ENCODE data around the gene VENTX. TPM values are rescaled to one million over a fixed set of nuclear protein-coding genes. Genes with fewer than 3 reads are reported as not detected.

VENTX gene
- total RNA-seq, 2 experiments from 2014 or later: not detected

- peaks cover 8% of the 10 kb centered on the region for H3K36me3 Mint-ChIP-seq (ENCODE audit: low read depth)
- H3K27me3 Mint-ChIP-seq: no peaks in the 10 kb centered on the region
- ChIA-PET POLR2A (no interaction called here), CTCF (interaction anchor here (0.6 to 1.5 kb wide), 2 partner anchors 8 to 1031 kb away, joined by 3 to 4 read pairs; no protein-coding TSS in a partner anchor)
- H3K27ac Mint-ChIP-seq: peak overlapping the region; percentile 69
- no peak overlapping the region for H3K4me3 Mint-ChIP-seq
- no peak for DNase-seq
- H3K4me1 Mint-ChIP-seq: peaks cover 10% of the 10 kb centered on the region
- no peaks in the 10 kb centered on the region for H3K9me3 Mint-ChIP-seq
Observed at GRCh38 chr10:133271521-133272300, 34.1 kb downstream of the VENTX start.

- Mint-ChIP-seq H3K27ac (no peak overlapping the region), H3K4me3 (no peak overlapping the region), H3K27me3 (no peaks in the 10 kb centered on the region), H3K9me3 (no peaks in the 10 kb centered on the region), H3K4me1 (peaks cover 10% of the 10 kb centered on the region), H3K36me3 (ENCODE audit: low read depth) (peaks cover 8% of the 10 kb centered on the region)
- DNase-seq: no peak
- CTCF ChIA-PET: interaction anchor here (1.5 kb wide), 1 partner anchor 9 kb away, joined by 4 read pairs; no protein-coding TSS in a partner anchor
- POLR2A ChIA-PET: no interaction called here
Observed at GRCh38 chr10:133272301-133272963, 34.8 kb downstream of the VENTX start.

GRCh38 chr10:133272964-133273420, 35.3 kb downstream of the VENTX start:
- H3K4me3 Mint-ChIP-seq: no peak overlapping the region

GRCh38 chr10:133273534-133274143, 36.0 kb downstream of the VENTX start:
- DNase-seq: no peak
- Mint-ChIP-seq H3K4me3 (no peak overlapping the region), H3K27ac (no peak overlapping the region), H3K27me3 (no peaks in the 10 kb centered on the region), H3K4me1 (peaks cover 22% of the 10 kb centered on the region), H3K9me3 (no peaks in the 10 kb centered on the region), H3K36me3 (ENCODE audit: low read depth) (peaks cover 8% of the 10 kb centered on the region)
- ChIA-PET POLR2A (no interaction called here), CTCF (interaction anchor here (0.8 to 3.3 kb wide), 2 partner anchors 10 to 14 kb away, joined by 3 to 18 read pairs; no protein-coding TSS in a partner anchor)

More at GRCh38 chr10:133272964-133273420, 35.3 kb downstream of the VENTX start:
- peaks cover 8% of the 10 kb centered on the region for H3K36me3 Mint-ChIP-seq (ENCODE audit: low read depth)
- no peaks in the 10 kb centered on the region for H3K27me3 Mint-ChIP-seq
- H3K9me3 Mint-ChIP-seq: no peaks in the 10 kb centered on the region
- no peak overlapping the region for H3K27ac Mint-ChIP-seq
- no peak for DNase-seq
- ChIA-PET CTCF (interaction anchor here (1.5 kb wide), 1 partner anchor 10 kb away, joined by 4 read pairs; no protein-coding TSS in a partner anchor), POLR2A (no interaction called here)
- peaks cover 16% of the 10 kb centered on the region for H3K4me1 Mint-ChIP-seq

- H3K4me1 Mint-ChIP-seq: peaks cover 36% of the 10 kb centered on the region
- ChIA-PET POLR2A (interaction anchor here (0.5 kb wide), 1 partner anchor 16 kb away, joined by 3 read pairs; no protein-coding TSS in a partner anchor), CTCF (interaction anchor here (0.8 to 3.3 kb wide), 5 partner anchors 8 to 32 kb away, joined by 3 to 18 read pairs (median 6); no protein-coding TSS in a partner anchor)
- no peaks in the 10 kb centered on the region for H3K9me3 Mint-ChIP-seq
- DNase-seq: peak; percentile 81
- H3K27ac Mint-ChIP-seq: peak overlapping the region; percentile 90
- no peaks in the 10 kb centered on the region for H3K27me3 Mint-ChIP-seq
- peaks cover 11% of the 10 kb centered on the region for H3K36me3 Mint-ChIP-seq (ENCODE audit: low read depth)
- peak overlapping the region; percentile 87 for H3K4me3 Mint-ChIP-seq
Observed at GRCh38 chr10:133274751-133275683, 37.4 kb downstream of the VENTX start.

- Mint-ChIP-seq H3K27ac (peak overlapping the region; percentile 90), H3K4me1 (peaks cover 36% of the 10 kb centered on the region), H3K9me3 (no peaks in the 10 kb centered on the region), H3K27me3 (no peaks in the 10 kb centered on the region), H3K4me3 (peak overlapping the region; percentile 87), H3K36me3 (ENCODE audit: low read depth) (peaks cover 13% of the 10 kb centered on the region)
- ChIA-PET POLR2A (interaction anchor here (0.5 kb wide), 1 partner anchor 17 kb away, joined by 3 read pairs; no protein-coding TSS in a partner anchor), CTCF (interaction anchor here (1.3 to 3.3 kb wide), 5 partner anchors 9 to 32 kb away, joined by 3 to 18 read pairs (median 9); no protein-coding TSS in a partner anchor)
- DNase-seq: peak; percentile 47
Observed at GRCh38 chr10:133275684-133276092, 38.0 kb downstream of the VENTX start.

- POLR2A ChIA-PET: no interaction called here
- peaks cover 36% of the 10 kb centered on the region for H3K4me1 Mint-ChIP-seq
- H3K27ac Mint-ChIP-seq: peak overlapping the region; percentile 90
- peak overlapping the region; percentile 87 for H3K4me3 Mint-ChIP-seq
- peaks cover 13% of the 10 kb centered on the region for H3K36me3 Mint-ChIP-seq (ENCODE audit: low read depth)
- H3K9me3 Mint-ChIP-seq: no peaks in the 10 kb centered on the region
- DNase-seq: no peak
- CTCF ChIA-PET: interaction anchor here (1.3 to 3.3 kb wide), 5 partner anchors 9 to 31 kb away, joined by 3 to 18 read pairs (median 9); no protein-coding TSS in a partner anchor
- H3K27me3 Mint-ChIP-seq: no peaks in the 10 kb centered on the region
Observed at GRCh38 chr10:133276100-133276434, 38.4 kb downstream of the VENTX start.

GRCh38 chr10:133276435-133277201, 39.0 kb downstream of the VENTX start, which contains the start of gene ADAM8:
TSS of gene ADAM8 (minus strand) at chr10:133276868. CDS start at chr10:133276817, 51 bp downstream.
- Mint-ChIP-seq H3K27ac (peak within 1 kb of the TSS; percentile 96), H3K36me3 (ENCODE audit: low read depth) (peaks cover 13% of the 10 kb centered on the region), H3K4me1 (peaks cover 36% of the 10 kb centered on the region), H3K27me3 (no peaks in the 10 kb centered on the region), H3K4me3 (peak within 1 kb of the TSS; percentile 87), H3K9me3 (no peaks in the 10 kb centered on the region)
- ChIA-PET CTCF (interaction anchor here (1.5 to 3.3 kb wide), 4 partner anchors 10 to 31 kb away, joined by 6 to 18 read pairs (median 10); no protein-coding TSS in a partner anchor), POLR2A (no interaction called here)
- DNase-seq: peak; percentile 72

- ChIA-PET CTCF (interaction anchor here (2.7 to 2.9 kb wide), 2 partner anchors 18 to 30 kb away, joined by 11 to 14 read pairs; no protein-coding TSS in a partner anchor), POLR2A (interaction anchor here (1.0 kb wide), 1 partner anchor 18 kb away, joined by 4 read pairs; no protein-coding TSS in a partner anchor)
- Mint-ChIP-seq H3K4me3 (peak overlapping the region; percentile 87), H3K9me3 (no peaks in the 10 kb centered on the region), H3K27me3 (no peaks in the 10 kb centered on the region), H3K36me3 (ENCODE audit: low read depth) (peaks cover 17% of the 10 kb centered on the region), H3K4me1 (peaks cover 35% of the 10 kb centered on the region), H3K27ac (peak overlapping the region; percentile 96)
- no peak for DNase-seq
Observed at GRCh38 chr10:133277277-133277992, 39.8 kb downstream of the VENTX start.

- no peak for DNase-seq
- peak overlapping the region; percentile 75 for H3K4me3 Mint-ChIP-seq
- peaks cover 35% of the 10 kb centered on the region for H3K4me1 Mint-ChIP-seq
- no peaks in the 10 kb centered on the region for H3K27me3 Mint-ChIP-seq
- peaks cover 19% of the 10 kb centered on the region for H3K36me3 Mint-ChIP-seq (ENCODE audit: low read depth)
- POLR2A ChIA-PET: interaction anchor here (1.0 kb wide), 1 partner anchor 19 kb away, joined by 4 read pairs; no protein-coding TSS in a partner anchor
- no peaks in the 10 kb centered on the region for H3K9me3 Mint-ChIP-seq
- CTCF ChIA-PET: interaction anchor here (0.7 to 2.9 kb wide), 4 partner anchors 19 to 52 kb away, joined by 3 to 14 read pairs (median 8); no protein-coding TSS in a partner anchor
- H3K27ac Mint-ChIP-seq: peak overlapping the region; percentile 96
Observed at GRCh38 chr10:133277993-133278576, 40.4 kb downstream of the VENTX start.
